Fibroblast of the aortic adventitia (primary cell): Measurements from ENCODE around the gene NUDT15. TPM values are rescaled to one million over a fixed set of nuclear protein-coding genes. Genes with fewer than 3 reads are reported as not detected.

Source experiments
- DNase-seq: peaks from one replicate; pipeline ENCODE4 v3.0.0-alpha.2; 2010; ENCODE audit warnings: low read depth
- H3K4me3 ChIP-seq: 2 replicates; pipeline ENCODE4 v1.5.1; 2011; ENCODE audit warnings: low read depth, mild to moderate bottlenecking, control low read depth, low read length, moderate library complexity
- total RNA-seq: library from RNA; depleted of rRNA; stranded (reverse); fragments of >200 nt; gene quantifications from 2 replicates; pipeline ENCODE4 v1.2.3, GENCODE V29; 2012; ENCODE audit warnings: low replicate concordance
- TF ChIP-seq, protein P1 (sequence below): IDR thresholded peaks from 2 replicates; pipeline ENCODE4 v1.5.1; 2011; ENCODE audit warnings: mild to moderate bottlenecking, low read length, control low read depth, inconsistent platforms; ENCODE audit not compliant: insufficient read depth

The NUDT15 gene
- total RNA-seq, 1 donor: 23.1 TPM

DNA sequence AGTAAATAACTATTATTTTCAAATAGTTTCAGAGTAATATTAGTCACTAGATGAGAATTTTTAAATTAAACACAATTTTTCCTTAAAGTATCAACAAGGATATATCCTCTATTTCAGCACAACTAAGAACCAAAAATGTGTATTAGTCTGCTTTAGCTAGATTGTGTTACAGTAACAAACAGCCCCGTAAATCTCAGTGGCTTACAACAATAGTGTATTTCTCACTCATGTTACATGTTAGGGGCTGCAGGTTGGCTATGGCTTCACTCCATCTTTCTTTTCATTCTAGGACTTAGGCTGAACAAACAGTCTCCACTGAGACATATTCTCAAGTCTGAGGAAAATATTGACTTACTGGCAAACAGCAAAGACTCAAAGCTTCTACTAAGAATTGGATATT lies 24.9 kb upstream of the NUDT15 start:
- H3K4me3 ChIP-seq: no peak overlapping the region
- TF ChIP-seq, protein P1, sequence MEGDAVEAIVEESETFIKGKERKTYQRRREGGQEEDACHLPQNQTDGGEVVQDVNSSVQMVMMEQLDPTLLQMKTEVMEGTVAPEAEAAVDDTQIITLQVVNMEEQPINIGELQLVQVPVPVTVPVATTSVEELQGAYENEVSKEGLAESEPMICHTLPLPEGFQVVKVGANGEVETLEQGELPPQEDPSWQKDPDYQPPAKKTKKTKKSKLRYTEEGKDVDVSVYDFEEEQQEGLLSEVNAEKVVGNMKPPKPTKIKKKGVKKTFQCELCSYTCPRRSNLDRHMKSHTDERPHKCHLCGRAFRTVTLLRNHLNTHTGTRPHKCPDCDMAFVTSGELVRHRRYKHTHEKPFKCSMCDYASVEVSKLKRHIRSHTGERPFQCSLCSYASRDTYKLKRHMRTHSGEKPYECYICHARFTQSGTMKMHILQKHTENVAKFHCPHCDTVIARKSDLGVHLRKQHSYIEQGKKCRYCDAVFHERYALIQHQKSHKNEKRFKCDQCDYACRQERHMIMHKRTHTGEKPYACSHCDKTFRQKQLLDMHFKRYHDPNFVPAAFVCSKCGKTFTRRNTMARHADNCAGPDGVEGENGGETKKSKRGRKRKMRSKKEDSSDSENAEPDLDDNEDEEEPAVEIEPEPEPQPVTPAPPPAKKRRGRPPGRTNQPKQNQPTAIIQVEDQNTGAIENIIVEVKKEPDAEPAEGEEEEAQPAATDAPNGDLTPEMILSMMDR: no peak
- no peak for DNase-seq

DNA sequence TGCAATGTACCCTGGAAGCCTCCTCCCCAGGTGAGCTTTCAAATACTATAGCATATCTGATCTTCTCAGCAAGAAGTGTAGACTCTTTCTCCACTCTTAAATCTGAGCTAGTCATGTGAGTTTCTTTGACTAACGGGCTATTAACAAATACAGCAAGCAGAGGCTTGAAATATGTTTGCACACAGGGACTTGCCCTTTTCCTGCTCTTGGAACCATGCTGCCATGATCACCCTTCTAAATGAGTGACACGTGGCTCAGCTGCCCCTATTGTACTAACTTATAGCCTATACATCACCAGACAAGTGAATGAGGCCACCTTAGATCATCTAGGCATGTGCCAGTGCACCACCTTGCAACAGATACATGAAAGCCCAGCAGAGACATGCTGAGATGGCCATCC lies 23.2 kb upstream of the NUDT15 start:
- no peak overlapping the region for H3K4me3 ChIP-seq
- no peak for DNase-seq
- TF ChIP-seq, protein P1: no peak

DNA sequence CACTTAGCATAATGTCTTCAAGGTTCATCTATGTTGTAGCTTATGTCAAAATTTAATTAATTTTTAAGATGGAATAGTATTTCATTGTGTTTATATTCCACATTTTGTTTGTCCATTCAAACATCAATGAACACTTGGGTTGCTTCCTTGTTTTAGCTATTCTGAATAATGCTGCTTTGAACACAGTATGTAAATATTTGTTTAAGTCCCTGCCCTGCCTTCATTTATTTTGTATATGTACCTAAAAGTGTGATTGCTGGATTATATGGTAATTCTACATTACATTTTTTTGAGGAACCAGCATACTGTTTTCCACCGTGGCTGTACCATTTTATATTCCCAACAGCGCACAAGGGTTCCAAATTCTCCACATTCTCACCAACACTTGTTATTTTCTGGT lies 18.9 kb upstream of the NUDT15 start:
- no peak for DNase-seq
- TF ChIP-seq, protein P1: no peak
- no peak overlapping the region for H3K4me3 ChIP-seq

DNA sequence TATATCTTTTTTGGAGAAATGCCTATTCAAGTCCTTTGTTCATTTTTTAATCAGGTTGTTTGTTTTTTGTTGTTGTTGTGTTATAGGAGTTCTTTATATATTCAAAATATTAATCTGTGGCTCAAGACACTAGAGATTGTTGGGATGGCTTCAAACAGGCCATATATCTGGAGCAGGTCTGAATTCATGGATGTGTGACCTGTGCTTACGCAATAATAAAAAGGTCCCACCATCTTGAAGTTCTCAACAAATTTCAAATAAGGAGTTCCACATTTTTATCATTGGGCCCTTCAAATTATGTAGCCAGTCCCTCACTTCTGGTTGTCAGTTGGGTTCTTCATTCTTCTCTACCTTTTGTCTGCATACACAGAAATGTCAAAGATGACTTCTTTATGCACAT lies 17.7 kb upstream of the NUDT15 start:
- H3K4me3 ChIP-seq: no peak overlapping the region
- no peak for DNase-seq
- TF ChIP-seq, protein P1: no peak

DNA sequence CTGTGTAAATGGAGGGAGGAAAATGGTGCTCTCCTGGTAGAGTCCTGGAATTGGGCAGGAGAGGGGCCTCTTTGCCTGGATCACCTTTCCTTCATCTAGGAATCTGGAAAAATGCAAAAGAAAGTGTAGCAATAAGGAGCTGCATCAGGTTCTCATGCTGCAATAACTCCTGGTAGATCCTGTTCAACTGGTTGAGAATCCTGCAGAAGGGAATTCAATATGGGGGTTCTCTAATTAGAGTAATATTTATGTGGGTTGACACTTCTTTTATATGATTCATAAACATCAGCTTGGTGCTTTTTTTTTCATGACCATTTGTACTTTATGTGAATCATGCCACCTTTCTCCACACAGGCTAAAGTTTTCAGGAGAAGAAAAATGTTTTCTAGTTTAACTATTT lies 9.5 kb upstream of the NUDT15 start:
- H3K4me3 ChIP-seq: no peak overlapping the region
- no peak for DNase-seq
- TF ChIP-seq, protein P1: no peak

DNA sequence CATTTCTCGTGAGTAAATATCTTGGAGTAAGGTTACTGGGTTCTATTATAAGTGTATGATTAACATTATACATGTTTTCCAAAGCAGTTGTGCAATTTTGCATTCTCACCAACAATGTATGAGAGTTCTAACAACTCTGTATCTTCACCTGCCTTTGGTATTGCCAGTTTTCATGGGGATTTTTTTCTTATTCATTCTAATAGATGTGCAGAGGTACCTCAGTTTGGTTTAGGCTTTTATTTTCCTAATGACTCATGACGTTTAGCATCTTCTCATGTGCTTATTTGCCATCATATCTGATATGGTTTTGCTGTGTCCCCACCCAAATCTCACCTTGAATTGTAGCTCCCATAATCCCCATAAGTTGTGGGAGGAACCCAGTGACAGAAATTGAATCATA lies 7.7 kb upstream of the NUDT15 start:
- TF ChIP-seq, protein P1: no peak
- H3K4me3 ChIP-seq: no peak overlapping the region

DNA sequence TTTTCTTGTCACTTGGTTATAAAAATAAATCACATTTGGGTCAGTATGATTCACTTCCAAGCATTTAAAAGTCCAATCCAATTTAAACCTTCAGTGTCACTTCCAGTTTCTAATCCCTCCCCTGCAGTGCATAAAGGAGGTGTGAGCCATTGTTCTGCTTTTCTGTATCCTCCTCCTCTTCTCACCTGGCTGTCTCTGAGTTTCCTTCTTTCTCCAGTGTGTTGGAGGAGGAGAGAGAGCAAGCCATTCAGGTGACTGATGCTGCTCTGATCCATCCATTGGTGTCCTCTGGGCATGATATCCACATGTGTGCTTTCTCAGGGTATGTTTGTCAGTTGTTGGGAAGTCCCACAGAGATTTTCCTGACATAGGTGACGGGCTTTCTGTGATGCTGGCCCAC lies 1.2 kb downstream of the NUDT15 start:
- DNase-seq: no peak
- H3K4me3 ChIP-seq: no peak overlapping the region

More for the DNA sequence above, 7.7 kb upstream of the NUDT15 start:
- DNase-seq: no peak

More for the DNA sequence above, 1.2 kb downstream of the NUDT15 start:
- TF ChIP-seq, protein P1: no peak
